Calu3 (cell line): Measurements from ENCODE around the gene PSMA1. TPM values are rescaled to one million over a fixed set of nuclear protein-coding genes. Genes with fewer than 3 reads are reported as not detected.

Experiments used
- BruUV-seq: library from RNA; stranded (reverse); fragments of 400-500 nt; replicated peaks from 2 replicates; lab custom pipeline; 2021; lab: Mats Ljungman, UMichigan
- CTCF ChIA-PET: fragments of 300-600 bp; sonication (Branson Sonifier 250); formaldehyde crosslinking; loops from one replicate; lab custom pipeline; 2022; ENCODE audit warnings: antibody characterized with exemption; lab: Charles Lee
- DNase-seq: peaks from one replicate; pipeline ENCODE4 v3.0.0; 2022
- H3K27ac Mint-ChIP-seq: one replicate; pipeline ENCODE4 v1.8.0; 2022; ENCODE audit warnings: mixed read lengths; ENCODE audit not compliant: unreplicated experiment
- H3K27me3 Mint-ChIP-seq: one replicate; pipeline ENCODE4 v1.8.0; 2022; ENCODE audit warnings: mixed read lengths; ENCODE audit not compliant: unreplicated experiment
- H3K36me3 Mint-ChIP-seq: one replicate; pipeline ENCODE4 v1.8.0; 2022; ENCODE audit warnings: mild to moderate bottlenecking, moderate library complexity, mixed read lengths; ENCODE audit not compliant: insufficient read depth, unreplicated experiment
- H3K4me1 Mint-ChIP-seq: one replicate; pipeline ENCODE4 v1.8.0; 2022; ENCODE audit warnings: mild to moderate bottlenecking, low read depth, mixed read lengths; ENCODE audit not compliant: unreplicated experiment
- H3K4me3 Mint-ChIP-seq: one replicate; pipeline ENCODE4 v1.8.0; 2022; ENCODE audit warnings: mild to moderate bottlenecking, low read depth, moderate library complexity, mixed read lengths; ENCODE audit not compliant: unreplicated experiment
- H3K9me3 Mint-ChIP-seq: one replicate; pipeline ENCODE4 v1.8.0; 2022; ENCODE audit warnings: low read depth, mixed read lengths; ENCODE audit not compliant: unreplicated experiment
- CTCF ChIP-seq: fragments of 200-600 bp; IDR thresholded peaks from one replicate; pipeline ENCODE4 v1.8.0; 2022; ENCODE audit warnings: antibody characterized with exemption; ENCODE audit not compliant: unreplicated experiment
- intact Hi-C: fragments of 100-400 bp; cut with micrococcal nuclease; formaldehyde crosslinking; loops from one replicate; pipeline ENCODE4 v1.10.0; 2022; ENCODE audit not compliant: unreplicated experiment
- total RNA-seq: library from RNA; stranded (reverse); gene quantifications from 2 replicates; pipeline ENCODE4 v1.2.3, GENCODE V29; 2022

PSMA1 gene
- total RNA-seq, 1 experiment from 2014 or later, result 205 TPM

GRCh38 chr11:14520747-14521151 lies 563 bp upstream of the PSMA1 start:
- Mint-ChIP-seq H3K36me3 (peaks cover 41% of the 10 kb centered on the region), H3K27ac (peak overlapping the region; percentile 93), H3K27me3 (no peaks in the 10 kb centered on the region), H3K9me3 (no peaks in the 10 kb centered on the region), H3K4me3 (peak overlapping the region; percentile 85), H3K4me1 (peaks cover 16% of the 10 kb centered on the region)
- CTCF ChIA-PET, result interaction anchor here (0.6 kb wide), 1 partner anchor 167 kb away, joined by 3 read pairs; no protein-coding TSS in a partner anchor
- no TSS peak for BruUV-seq
- DNase-seq, result no peak
- no peak for TF ChIP-seq CTCF
- intact Hi-C loops, result loop anchor here (5.0 kb wide), 1 partner anchor 127 kb away; no protein-coding TSS in a partner anchor

- peaks cover 16% of the 10 kb centered on the region for H3K4me1 Mint-ChIP-seq
- H3K36me3 Mint-ChIP-seq, result peaks cover 46% of the 10 kb centered on the region
- no peak for DNase-seq
- BruUV-seq, result no TSS peak
- peak overlapping the region; percentile 85 for H3K4me3 Mint-ChIP-seq
- CTCF ChIA-PET, result no interaction called here
- intact Hi-C loops, result loop anchor here (5.0 kb wide), 1 partner anchor 52 kb away; no protein-coding TSS in a partner anchor
- no peak for TF ChIP-seq CTCF
- no peaks in the 10 kb centered on the region for H3K9me3 Mint-ChIP-seq
- H3K27me3 Mint-ChIP-seq, result no peaks in the 10 kb centered on the region
- H3K27ac Mint-ChIP-seq, result peak overlapping the region; percentile 93
Observed at GRCh38 chr11:14519597-14519916, 629 bp downstream of the PSMA1 start.

GRCh38 chr11:14518820-14519219 lies 1.4 kb downstream of the PSMA1 start:
- no TSS peak for BruUV-seq
- intact Hi-C loops, result loop anchor here (5.0 kb wide), 1 partner anchor 52 kb away; no protein-coding TSS in a partner anchor
- CTCF ChIA-PET, result no interaction called here
- H3K9me3 Mint-ChIP-seq, result no peaks in the 10 kb centered on the region
- H3K27ac Mint-ChIP-seq, result peak overlapping the region; percentile 93
- H3K36me3 Mint-ChIP-seq, result peaks cover 52% of the 10 kb centered on the region
- no peak for DNase-seq
- H3K4me3 Mint-ChIP-seq, result peak overlapping the region; percentile 85
- H3K27me3 Mint-ChIP-seq, result no peaks in the 10 kb centered on the region
- TF ChIP-seq CTCF, result no peak
- peaks cover 16% of the 10 kb centered on the region for H3K4me1 Mint-ChIP-seq

- no peak for TF ChIP-seq CTCF
- H3K36me3 Mint-ChIP-seq, result peaks cover 58% of the 10 kb centered on the region
- no peak overlapping the region for H3K4me3 Mint-ChIP-seq
- no TSS peak for BruUV-seq
- intact Hi-C loops, result no loop called here
- H3K4me1 Mint-ChIP-seq, result peaks cover 7% of the 10 kb centered on the region
- no peak for DNase-seq
- no peaks in the 10 kb centered on the region for H3K9me3 Mint-ChIP-seq
- H3K27ac Mint-ChIP-seq, result no peak overlapping the region
- no peaks in the 10 kb centered on the region for H3K27me3 Mint-ChIP-seq
- CTCF ChIA-PET, result no interaction called here
Observed at GRCh38 chr11:14513800-14514199, 6.4 kb downstream of the PSMA1 start.
